ENCODE results near the gene MRPS11. TPM values are rescaled to one million over a fixed set of nuclear protein-coding genes. Genes with fewer than 3 reads are reported as not detected.

MRPS11 gene
- total and polyA plus RNA-seq, 2 of the 4 experiments (the other 2 are of a cell fraction), result 66.1 to 87.8 TPM

DNA sequence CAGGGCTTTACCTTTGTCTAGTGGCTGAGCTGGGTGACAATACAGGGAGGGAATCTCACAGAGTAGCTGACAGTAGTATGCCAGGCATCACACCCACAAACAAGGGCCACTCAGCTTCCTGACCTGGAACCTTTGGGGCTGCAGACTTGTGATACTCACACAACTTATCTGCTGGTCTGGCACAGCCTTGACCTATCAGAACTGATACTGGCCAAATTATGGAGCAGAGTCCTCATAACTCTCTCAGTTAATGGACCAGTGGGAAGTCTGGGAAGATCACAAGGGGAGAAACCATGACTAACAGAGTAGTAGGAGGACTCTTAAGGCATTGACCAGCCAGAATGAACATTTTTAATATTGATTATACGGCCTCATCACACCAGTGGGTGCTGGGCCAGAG lies 19.8 kb upstream of the MRPS11 start:
- Histone ChIP-seq H3K9ac (ENCODE audit: low read depth, low read length) (no peak overlapping the region), H3K36me3 (ENCODE audit: control insufficient read depth, insufficient read depth, low read length) (no peaks in the 10 kb centered on the region), H4K91ac (ENCODE audit: insufficient read depth, low read depth, low read length) (no peak overlapping the region), H3K14ac (replicated peaks; ENCODE audit: low read depth, low read length) (no peak overlapping the region), H3K56ac (ENCODE audit: extremely low read depth, insufficient read depth, low read length) (no peak overlapping the region), H2AFZ (replicated peaks; ENCODE audit: low read length, poor library complexity) (no peak overlapping the region), H3K18ac (ENCODE audit: low read depth, low read length) (no peak overlapping the region), H3K27me3 (ENCODE audit: control insufficient read depth, insufficient read depth, low read length) (peaks cover 8% of the 10 kb centered on the region), H3K4ac (ENCODE audit: low read depth, low read length) (no peak overlapping the region), H4K8ac (ENCODE audit: low read depth in 2 of 2, low read length in 2 of 2) (no peak overlapping the region), H3K9me3 (ENCODE audit: control insufficient read depth, insufficient read depth, low read length) (peaks cover 3% of the 10 kb centered on the region), H2AK5ac (ENCODE audit: low read depth, low read length) (no peak overlapping the region), H3K9me1 (ENCODE audit: insufficient read depth, low read length) (no peaks in the 10 kb centered on the region), H4K5ac (ENCODE audit: low read depth, low read length) (no peak overlapping the region), H3K27ac (ENCODE audit: insufficient read depth, low read length) (no peak overlapping the region), H2BK5ac (ENCODE audit: low read depth, low read length, poor library complexity, severe bottlenecking) (no peak overlapping the region), H4K20me1 (ENCODE audit: insufficient read depth, low read length) (no peaks in the 10 kb centered on the region), H3K4me1 (ENCODE audit: control insufficient read depth, insufficient read depth, low read length) (no peaks in the 10 kb centered on the region), H2AK9ac (replicated peaks; ENCODE audit: low read depth, low read length, poor library complexity) (no peak overlapping the region), H3K23ac (ENCODE audit: low read depth, low read length) (no peak overlapping the region), H3K79me1 (ENCODE audit: low read depth in 1 of 2, low read length in 2 of 2) (no peaks in the 10 kb centered on the region), H2BK20ac (ENCODE audit: low read depth, low read length) (no peak overlapping the region), H2BK15ac (ENCODE audit: low read depth, low read length) (no peak overlapping the region), H2BK120ac (ENCODE audit: low read depth, low read length) (no peak overlapping the region), H3K4me3 (ENCODE audit: insufficient read depth, low read depth, low read length) (no peak overlapping the region), H3K4me2 (ENCODE audit: low read depth, low read length) (no peak overlapping the region)
- dilution Hi-C loops (cut with HindIII; ENCODE audit: low sequenced_read_pairs, unreplicated experiment), result no loop called here
- ChIA-PET CTCF (no interaction called here), POLR2A (ENCODE audit: unreplicated experiment) (no interaction called here)
- ATAC-seq (ENCODE audit: low read depth) (peak; percentile 21; the same call in 1 of the 2 replicates), DNase-seq (no peak)
- TF ChIP-seq MXI1 (IDR thresholded peaks at IDR 0.05; ENCODE audit: borderline replicate concordance, low read depth, low read length), result no peak
- TF ChIP-seq RCOR1 (IDR thresholded peaks at IDR 0.05; ENCODE audit: insufficient replicate concordance, low read length), result no peak
- no peak for TF ChIP-seq MAFK (IDR thresholded peaks at IDR 0.05; ENCODE audit: low read depth, low read length)
- no peak for TF ChIP-seq RAD21 (IDR thresholded peaks at IDR 0.05; ENCODE audit: low read length)
- TF ChIP-seq CEBPB (IDR thresholded peaks at IDR 0.05; ENCODE audit: low read depth, low read length), result no peak
- TF ChIP-seq ELK1 (IDR thresholded peaks at IDR 0.05; ENCODE audit: borderline replicate concordance, low read depth, low read length), result no peak
- no peak for TF ChIP-seq SMC3 (IDR thresholded peaks at IDR 0.05; ENCODE audit: low read depth, low read length)
- no peak for TF ChIP-seq FOS (IDR thresholded peaks at IDR 0.05; ENCODE audit: low read depth, low read length)
- TF ChIP-seq POLR2A (IDR thresholded peaks at IDR 0.05; ENCODE audit: low read depth, low read length), result no peak
- TF ChIP-seq NFE2L2 (IDR thresholded peaks at IDR 0.05; ENCODE audit: low read depth, low read length), result no peak
- no peak for TF ChIP-seq USF2 (IDR thresholded peaks at IDR 0.05; ENCODE audit: low read depth, low read length)
- no peak for TF ChIP-seq MAZ (IDR thresholded peaks at IDR 0.05; ENCODE audit: borderline replicate concordance, low read depth, low read length)
- no peak for TF ChIP-seq CTCF (conservative IDR thresholded peaks at IDR 0.05; ENCODE audit: low read depth, low read length)
- no peak for TF ChIP-seq BHLHE40 (IDR thresholded peaks at IDR 0.05; ENCODE audit: low read depth, low read length)
- no peak for TF ChIP-seq CHD1 (IDR thresholded peaks at IDR 0.05; ENCODE audit: low read depth, low read length)
- TF ChIP-seq RFX5 (IDR thresholded peaks at IDR 0.05; ENCODE audit: low read depth, low read length), result no peak
- in situ Hi-C loops (cut with MboI; ENCODE audit: low sequenced_read_pairs), result no loop called here
- intact Hi-C loops (cut with micrococcal nuclease), result no loop called here
- no CpG with 5 or more reads among the region's 1 CpG for WGBS, 2 experiments (ENCODE audit: extremely low coverage in 2 of 2, insufficient read length in 1 of 2)
- no TSS peak for BruUV-seq (replicated peaks)

Measured in IMR-90 (cell line).